Measurements from ENCODE around the gene TNFSF4.
"Not testable (repeated sequence)": the region's sequence is repeated elsewhere in the genome, so short reads cannot be mapped to it uniquely, and the experiment has no call there.

The TNFSF4 gene

DNA sequence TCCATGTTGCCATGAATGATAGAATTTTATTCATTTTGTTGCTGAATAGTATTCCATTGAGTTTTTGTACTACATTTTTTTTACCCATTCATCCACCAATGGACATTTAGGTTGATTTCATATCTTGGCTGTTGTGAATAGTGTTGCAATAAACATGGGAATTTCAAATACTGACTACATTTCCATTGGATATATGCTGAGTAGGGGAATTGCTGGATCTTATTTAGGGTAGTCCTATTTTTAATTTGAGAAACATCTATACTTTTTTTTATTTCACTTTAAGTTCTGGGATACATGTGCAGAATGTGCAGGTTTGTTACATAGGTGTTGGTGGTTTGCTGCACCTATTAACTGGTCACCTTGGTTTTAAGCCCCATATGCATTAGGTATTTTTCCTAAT, 38.8 kb upstream of the TNFSF4 start:
- no peak overlapping the region for H3K27ac Mint-ChIP-seq
- H3K4me1 Mint-ChIP-seq = no peaks in the 10 kb centered on the region
- DNase-seq = no peak
- no peaks in the 10 kb centered on the region for H3K27me3 Mint-ChIP-seq (ENCODE audit: low read depth, poor library complexity)
- H3K9me3 Mint-ChIP-seq = peaks cover 23% of the 10 kb centered on the region
- H3K4me3 Mint-ChIP-seq = no peak overlapping the region
- no peaks in the 10 kb centered on the region for H3K36me3 Mint-ChIP-seq (ENCODE audit: low read depth)
- TF ChIP-seq, protein P1, sequence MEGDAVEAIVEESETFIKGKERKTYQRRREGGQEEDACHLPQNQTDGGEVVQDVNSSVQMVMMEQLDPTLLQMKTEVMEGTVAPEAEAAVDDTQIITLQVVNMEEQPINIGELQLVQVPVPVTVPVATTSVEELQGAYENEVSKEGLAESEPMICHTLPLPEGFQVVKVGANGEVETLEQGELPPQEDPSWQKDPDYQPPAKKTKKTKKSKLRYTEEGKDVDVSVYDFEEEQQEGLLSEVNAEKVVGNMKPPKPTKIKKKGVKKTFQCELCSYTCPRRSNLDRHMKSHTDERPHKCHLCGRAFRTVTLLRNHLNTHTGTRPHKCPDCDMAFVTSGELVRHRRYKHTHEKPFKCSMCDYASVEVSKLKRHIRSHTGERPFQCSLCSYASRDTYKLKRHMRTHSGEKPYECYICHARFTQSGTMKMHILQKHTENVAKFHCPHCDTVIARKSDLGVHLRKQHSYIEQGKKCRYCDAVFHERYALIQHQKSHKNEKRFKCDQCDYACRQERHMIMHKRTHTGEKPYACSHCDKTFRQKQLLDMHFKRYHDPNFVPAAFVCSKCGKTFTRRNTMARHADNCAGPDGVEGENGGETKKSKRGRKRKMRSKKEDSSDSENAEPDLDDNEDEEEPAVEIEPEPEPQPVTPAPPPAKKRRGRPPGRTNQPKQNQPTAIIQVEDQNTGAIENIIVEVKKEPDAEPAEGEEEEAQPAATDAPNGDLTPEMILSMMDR (IDR thresholded peaks at IDR 0.05) = no peak

DNA sequence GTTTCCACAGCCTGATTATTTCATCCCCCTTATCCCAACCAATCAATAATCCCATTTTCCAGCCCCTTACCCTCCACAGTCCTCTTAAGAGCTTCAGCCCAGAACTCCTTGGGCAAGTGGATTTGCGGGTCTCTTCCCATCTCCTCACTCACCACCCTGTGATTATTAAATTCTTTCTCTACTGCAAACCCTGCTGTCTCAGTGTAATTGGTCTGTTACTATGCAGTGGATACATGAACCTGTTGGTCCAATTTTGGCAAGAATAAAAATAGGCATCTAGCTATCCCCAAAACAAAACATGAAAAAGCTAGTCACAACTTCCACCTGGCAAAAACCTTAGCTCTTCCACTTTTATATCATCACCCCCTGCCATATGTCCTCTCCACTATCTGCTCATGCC, 36.2 kb upstream of the TNFSF4 start:
- no peaks in the 10 kb centered on the region for H3K4me1 Mint-ChIP-seq
- no peak for DNase-seq
- peaks cover 27% of the 10 kb centered on the region for H3K9me3 Mint-ChIP-seq
- TF ChIP-seq, protein P1 (IDR thresholded peaks at IDR 0.05) = no peak
- H3K4me3 Mint-ChIP-seq = no peak overlapping the region
- H3K27ac Mint-ChIP-seq = no peak overlapping the region
- no peaks in the 10 kb centered on the region for H3K27me3 Mint-ChIP-seq (ENCODE audit: low read depth, poor library complexity)
- no peaks in the 10 kb centered on the region for H3K36me3 Mint-ChIP-seq (ENCODE audit: low read depth)

DNA sequence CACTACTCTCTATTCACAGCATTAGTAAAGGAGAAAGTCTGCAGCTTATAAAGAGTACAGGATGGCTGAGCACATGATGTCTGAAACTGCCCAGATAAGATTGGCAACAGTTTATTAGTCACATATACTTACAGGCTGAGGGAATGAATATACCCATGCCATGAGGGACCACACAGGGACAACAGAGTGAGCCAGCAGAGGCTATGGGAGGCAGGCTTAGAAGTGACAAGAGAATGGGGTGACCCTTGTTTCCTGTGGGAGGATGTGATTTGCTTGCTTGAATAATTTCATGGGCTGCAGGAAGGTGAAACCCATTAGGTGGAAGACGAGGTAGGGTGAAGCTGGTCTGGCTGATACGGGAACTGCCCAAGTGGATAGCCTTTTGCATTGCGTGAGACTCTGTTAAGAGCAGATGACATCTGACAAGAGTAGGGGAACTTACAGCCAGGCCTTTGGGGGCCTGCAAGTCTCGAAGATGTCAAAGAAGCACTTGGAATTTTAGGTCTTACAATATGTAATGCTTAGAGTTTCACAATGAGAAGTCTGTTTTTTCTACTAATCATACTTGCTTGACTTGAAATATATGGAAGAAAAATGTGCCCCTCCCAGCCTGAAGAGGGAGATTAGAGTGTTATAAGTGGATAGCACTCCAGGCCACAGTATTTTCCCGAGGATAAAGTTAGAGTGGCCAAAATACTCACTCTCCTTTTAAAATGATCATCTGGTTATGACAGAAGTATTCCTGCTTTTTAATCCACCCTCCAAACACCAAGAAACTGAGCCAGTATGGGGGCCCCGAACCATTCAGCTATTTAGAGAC, 34.6 kb upstream of the TNFSF4 start:
- H3K4me3 Mint-ChIP-seq = no peak overlapping the region
- H3K27ac Mint-ChIP-seq = no peak overlapping the region
- H3K9me3 Mint-ChIP-seq = peaks cover 27% of the 10 kb centered on the region
- TF ChIP-seq, protein P1 (IDR thresholded peaks at IDR 0.05) = no peak
- H3K4me1 Mint-ChIP-seq = no peaks in the 10 kb centered on the region
- peaks cover 3% of the 10 kb centered on the region for H3K27me3 Mint-ChIP-seq (ENCODE audit: low read depth, poor library complexity)
- no peaks in the 10 kb centered on the region for H3K36me3 Mint-ChIP-seq (ENCODE audit: low read depth)
- DNase-seq = no peak

DNA sequence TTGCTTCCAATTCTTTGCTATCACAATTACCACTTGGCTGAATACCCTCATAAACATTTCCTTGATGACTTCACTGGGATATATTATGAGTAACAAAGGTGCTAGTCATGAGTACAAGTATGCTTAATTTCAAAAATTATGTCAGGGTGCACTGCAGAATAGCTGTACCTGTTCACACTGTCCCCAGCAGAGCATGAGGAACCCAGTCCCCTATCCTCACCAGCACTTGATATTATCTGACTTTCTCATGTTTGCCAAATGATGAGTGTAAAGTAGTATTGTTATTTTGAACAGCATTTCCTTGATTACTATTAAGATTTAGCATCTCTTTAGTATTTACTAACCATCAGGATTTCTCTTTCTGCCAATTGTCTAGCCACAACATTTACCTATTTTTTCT, 33.5 kb upstream of the TNFSF4 start:
- Mint-ChIP-seq H3K36me3 (ENCODE audit: low read depth) (no peaks in the 10 kb centered on the region), H3K4me3 (no peak overlapping the region), H3K4me1 (no peaks in the 10 kb centered on the region), H3K9me3 (peaks cover 27% of the 10 kb centered on the region), H3K27ac (no peak overlapping the region), H3K27me3 (ENCODE audit: low read depth, poor library complexity) (peaks cover 3% of the 10 kb centered on the region)
- DNase-seq = no peak
- TF ChIP-seq, protein P1 (IDR thresholded peaks at IDR 0.05) = no peak

DNA sequence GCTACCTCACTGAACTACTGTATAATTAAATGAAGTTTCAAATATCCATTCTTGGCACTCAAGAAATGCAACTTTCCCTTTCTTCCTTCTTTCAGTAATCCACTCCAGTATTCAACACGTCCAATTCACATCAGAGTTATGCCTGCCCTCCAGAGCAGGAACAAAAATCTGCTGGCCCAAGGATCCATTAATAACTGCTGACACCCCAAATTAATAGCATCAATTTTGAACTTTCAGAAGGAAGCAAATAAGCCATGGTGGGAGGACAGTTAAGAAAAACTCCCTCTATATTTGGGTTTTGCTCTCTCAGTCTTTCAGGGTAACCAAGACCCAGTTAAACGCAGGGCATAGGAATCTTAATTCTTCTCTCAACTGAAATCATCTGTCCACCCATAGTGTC, 31.9 kb upstream of the TNFSF4 start:
- DNase-seq = no peak
- H3K27me3 Mint-ChIP-seq (ENCODE audit: low read depth, poor library complexity) = peaks cover 3% of the 10 kb centered on the region
- no peaks in the 10 kb centered on the region for H3K4me1 Mint-ChIP-seq
- no peaks in the 10 kb centered on the region for H3K36me3 Mint-ChIP-seq (ENCODE audit: low read depth)
- peaks cover 27% of the 10 kb centered on the region for H3K9me3 Mint-ChIP-seq
- H3K4me3 Mint-ChIP-seq = no peak overlapping the region
- TF ChIP-seq, protein P1 (IDR thresholded peaks at IDR 0.05) = no peak
- H3K27ac Mint-ChIP-seq = no peak overlapping the region

DNA sequence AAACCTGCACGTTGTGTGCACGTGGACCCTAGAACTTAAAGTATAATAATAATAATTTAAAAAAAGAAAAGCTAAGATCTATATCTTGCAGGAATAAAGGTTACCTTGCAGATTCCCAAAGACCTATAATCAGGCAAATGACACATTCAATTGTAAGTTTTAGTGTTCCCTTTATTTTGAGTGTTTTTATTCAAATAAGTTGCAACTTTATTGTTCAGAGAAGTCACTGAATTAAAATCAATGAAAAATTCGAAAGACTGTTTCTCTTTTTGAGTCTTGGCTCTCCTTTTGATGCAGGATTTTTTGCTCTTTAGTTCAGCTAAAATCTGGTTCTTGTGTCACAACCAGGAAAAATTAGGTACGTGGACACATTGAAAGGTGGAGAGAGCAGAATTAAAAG, 27.8 kb upstream of the TNFSF4 start:
- Mint-ChIP-seq H3K9me3 (peaks cover 17% of the 10 kb centered on the region), H3K4me1 (no peaks in the 10 kb centered on the region), H3K4me3 (no peak overlapping the region), H3K27ac (no peak overlapping the region), H3K36me3 (ENCODE audit: low read depth) (no peaks in the 10 kb centered on the region), H3K27me3 (ENCODE audit: low read depth, poor library complexity) (peaks cover 6% of the 10 kb centered on the region)
- TF ChIP-seq, protein P1 (IDR thresholded peaks at IDR 0.05) = no peak
- no peak for DNase-seq

DNA sequence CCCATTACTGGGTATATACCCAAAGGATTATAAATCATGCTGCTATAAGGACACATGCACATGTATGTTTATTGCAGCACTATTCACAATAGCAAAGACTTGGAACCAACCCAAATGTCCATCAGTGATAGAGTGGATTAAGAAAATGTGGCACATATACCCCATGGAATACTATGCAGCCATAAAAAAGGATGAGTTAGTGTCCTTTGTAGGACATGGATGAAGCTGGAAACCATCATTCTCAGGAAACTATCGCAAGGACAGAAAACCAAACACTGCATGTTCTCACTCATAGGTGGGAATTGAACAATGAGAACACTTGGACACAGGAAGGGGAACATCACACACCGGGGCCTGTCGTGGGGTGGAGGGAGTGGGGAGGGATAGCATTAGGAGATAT, 27.3 kb upstream of the TNFSF4 start:
- H3K9me3 Mint-ChIP-seq = peaks cover 21% of the 10 kb centered on the region
- not testable (repeated sequence) for H3K36me3 Mint-ChIP-seq (ENCODE audit: low read depth)

DNA sequence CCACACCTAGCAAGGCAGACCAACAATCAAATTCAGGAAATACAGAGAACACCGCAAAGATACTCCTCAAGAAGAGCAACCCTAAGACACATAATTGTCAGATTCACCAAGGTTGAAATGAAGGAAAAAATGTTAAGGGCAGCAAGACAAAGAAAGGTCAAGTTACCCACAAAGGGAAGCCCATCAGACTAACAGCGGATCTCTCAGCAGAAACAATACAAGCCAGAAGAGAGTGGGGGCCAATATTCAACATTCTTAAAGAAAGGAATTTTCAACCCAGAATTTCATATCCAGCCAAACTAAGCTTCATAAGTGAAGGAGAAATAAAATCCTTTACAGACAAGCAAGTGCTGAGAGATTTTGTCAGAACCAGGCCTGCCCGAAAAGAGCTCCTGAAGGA, 21.9 kb upstream of the TNFSF4 start:
- H3K36me3 Mint-ChIP-seq (ENCODE audit: low read depth); H3K4me3 Mint-ChIP-seq: not testable (repeated sequence)

More for the DNA sequence above, 27.3 kb upstream of the TNFSF4 start:
- H3K27me3 Mint-ChIP-seq (ENCODE audit: low read depth, poor library complexity); H3K27ac Mint-ChIP-seq; H3K4me3 Mint-ChIP-seq; DNase-seq; H3K4me1 Mint-ChIP-seq: not testable (repeated sequence)

More for the DNA sequence above, 21.9 kb upstream of the TNFSF4 start:
- H3K27me3 Mint-ChIP-seq (ENCODE audit: low read depth, poor library complexity); H3K4me1 Mint-ChIP-seq; H3K27ac Mint-ChIP-seq; DNase-seq: not testable (repeated sequence)
- peaks cover 48% of the 10 kb centered on the region for H3K9me3 Mint-ChIP-seq
